GM12864 (cell line): Measurements from ENCODE around the gene NOTCH4.
A peak's percentile ranks its signal among the peaks of the same experiment; 100 is the strongest.

Experiments used
- DNase-seq: peaks from one replicate; pipeline ENCODE4 v3.0.0-alpha.2; 2011; ENCODE audit warnings: low read depth
- H3K4me3 ChIP-seq: 2 replicates; pipeline ENCODE4 v1.5.1; 2011; ENCODE audit warnings: mild to moderate bottlenecking, low read depth, low read length, control low read depth
- TF ChIP-seq, protein P1 (sequence below): IDR thresholded peaks from 2 replicates; pipeline ENCODE4 v1.5.1; 2011; ENCODE audit warnings: low read depth, mild to moderate bottlenecking, moderate library complexity, low read length, control low read depth, inconsistent platforms; ENCODE audit errors: missing control alignments

NOTCH4 gene

DNA sequence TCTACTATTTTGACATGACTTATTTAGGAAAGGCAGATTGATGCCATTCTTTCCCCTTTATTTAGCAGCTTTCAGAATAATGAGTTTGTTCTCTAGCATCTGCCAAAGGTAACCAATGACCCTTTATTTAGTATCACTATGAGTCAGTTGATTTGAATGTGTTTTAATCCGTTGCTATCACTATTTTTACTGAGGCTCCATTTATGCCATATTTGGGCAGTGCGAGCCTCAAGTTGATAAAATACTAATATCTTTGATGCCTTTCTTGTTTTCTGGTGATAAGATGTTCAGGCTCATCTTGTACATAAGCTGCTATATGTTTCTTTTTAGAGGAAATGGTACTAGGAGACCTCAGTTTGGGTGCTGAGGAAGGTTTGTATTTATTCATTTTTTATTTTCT, 15.6 kb upstream of the NOTCH4 start:
- TF ChIP-seq, protein P1, sequence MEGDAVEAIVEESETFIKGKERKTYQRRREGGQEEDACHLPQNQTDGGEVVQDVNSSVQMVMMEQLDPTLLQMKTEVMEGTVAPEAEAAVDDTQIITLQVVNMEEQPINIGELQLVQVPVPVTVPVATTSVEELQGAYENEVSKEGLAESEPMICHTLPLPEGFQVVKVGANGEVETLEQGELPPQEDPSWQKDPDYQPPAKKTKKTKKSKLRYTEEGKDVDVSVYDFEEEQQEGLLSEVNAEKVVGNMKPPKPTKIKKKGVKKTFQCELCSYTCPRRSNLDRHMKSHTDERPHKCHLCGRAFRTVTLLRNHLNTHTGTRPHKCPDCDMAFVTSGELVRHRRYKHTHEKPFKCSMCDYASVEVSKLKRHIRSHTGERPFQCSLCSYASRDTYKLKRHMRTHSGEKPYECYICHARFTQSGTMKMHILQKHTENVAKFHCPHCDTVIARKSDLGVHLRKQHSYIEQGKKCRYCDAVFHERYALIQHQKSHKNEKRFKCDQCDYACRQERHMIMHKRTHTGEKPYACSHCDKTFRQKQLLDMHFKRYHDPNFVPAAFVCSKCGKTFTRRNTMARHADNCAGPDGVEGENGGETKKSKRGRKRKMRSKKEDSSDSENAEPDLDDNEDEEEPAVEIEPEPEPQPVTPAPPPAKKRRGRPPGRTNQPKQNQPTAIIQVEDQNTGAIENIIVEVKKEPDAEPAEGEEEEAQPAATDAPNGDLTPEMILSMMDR: no peak
- no peak for DNase-seq

DNA sequence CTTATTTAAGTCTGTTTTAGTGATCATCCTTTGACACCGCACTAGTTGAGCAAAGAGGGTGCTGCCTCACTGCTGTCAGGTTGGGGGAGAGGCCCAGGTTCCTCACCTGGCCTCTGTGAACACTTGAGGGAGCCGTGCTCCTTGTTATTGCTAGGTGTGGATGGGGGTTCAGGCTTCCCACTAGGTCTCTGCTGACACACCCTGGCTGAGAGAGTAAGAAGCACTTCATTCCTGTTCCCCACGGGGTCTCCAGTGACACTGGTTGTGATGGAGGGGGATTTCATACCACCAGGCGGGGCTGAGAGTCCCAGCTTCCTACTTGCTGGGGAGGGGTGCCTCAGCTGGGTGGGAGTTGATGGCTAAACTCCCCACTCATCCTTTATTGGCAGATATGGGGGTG, 11.1 kb upstream of the NOTCH4 start:
- DNase-seq: no peak
- TF ChIP-seq, protein P1: peak; percentile 26
- no peak overlapping the region for H3K4me3 ChIP-seq

More for the DNA sequence above, 15.6 kb upstream of the NOTCH4 start:
- no peak overlapping the region for H3K4me3 ChIP-seq

DNA sequence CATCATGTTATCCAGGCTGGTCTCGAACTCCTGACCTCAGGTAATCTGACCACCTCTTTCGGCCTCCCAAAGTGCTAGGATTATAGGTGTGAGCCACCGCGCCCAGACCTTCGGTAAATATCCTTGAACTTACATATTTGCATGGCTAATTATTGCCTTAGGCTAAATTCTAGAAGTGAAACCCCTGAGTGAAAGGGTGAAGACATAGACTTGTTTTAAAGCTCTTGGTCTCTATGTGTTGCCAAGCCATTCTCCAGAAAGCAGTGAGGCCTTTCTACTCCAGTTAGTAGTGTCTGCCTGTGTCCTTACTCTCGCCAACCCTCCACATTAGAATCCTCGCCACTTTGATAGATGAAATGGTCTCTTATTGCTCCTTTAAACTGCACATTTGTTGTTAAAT, 2.6 kb upstream of the NOTCH4 start:
- DNase-seq: peak; percentile 61
- H3K4me3 ChIP-seq: no peak overlapping the region
- TF ChIP-seq, protein P1: no peak

DNA sequence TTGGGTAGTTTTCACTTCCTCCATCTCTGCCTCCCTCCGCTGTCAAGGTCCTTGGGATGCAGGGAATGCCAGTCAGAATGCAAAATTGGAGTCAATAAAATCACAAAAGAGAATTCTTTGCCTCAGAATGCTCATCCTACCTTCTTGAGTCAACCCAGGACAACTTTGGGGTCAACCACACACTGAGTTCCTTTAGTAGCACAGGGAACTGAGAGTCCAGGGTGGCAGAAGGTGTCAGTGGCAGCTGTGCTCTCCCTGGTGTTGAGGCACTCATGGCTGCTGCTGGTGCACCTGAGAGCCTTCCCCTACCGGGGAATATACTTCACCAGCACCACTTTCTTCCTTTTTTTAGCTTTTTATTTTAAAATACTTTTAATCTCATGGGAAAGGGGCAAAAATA, 829 bp upstream of the NOTCH4 start:
- H3K4me3 ChIP-seq: no peak overlapping the region
- peak; percentile 39 for DNase-seq
- TF ChIP-seq, protein P1: no peak

DNA sequence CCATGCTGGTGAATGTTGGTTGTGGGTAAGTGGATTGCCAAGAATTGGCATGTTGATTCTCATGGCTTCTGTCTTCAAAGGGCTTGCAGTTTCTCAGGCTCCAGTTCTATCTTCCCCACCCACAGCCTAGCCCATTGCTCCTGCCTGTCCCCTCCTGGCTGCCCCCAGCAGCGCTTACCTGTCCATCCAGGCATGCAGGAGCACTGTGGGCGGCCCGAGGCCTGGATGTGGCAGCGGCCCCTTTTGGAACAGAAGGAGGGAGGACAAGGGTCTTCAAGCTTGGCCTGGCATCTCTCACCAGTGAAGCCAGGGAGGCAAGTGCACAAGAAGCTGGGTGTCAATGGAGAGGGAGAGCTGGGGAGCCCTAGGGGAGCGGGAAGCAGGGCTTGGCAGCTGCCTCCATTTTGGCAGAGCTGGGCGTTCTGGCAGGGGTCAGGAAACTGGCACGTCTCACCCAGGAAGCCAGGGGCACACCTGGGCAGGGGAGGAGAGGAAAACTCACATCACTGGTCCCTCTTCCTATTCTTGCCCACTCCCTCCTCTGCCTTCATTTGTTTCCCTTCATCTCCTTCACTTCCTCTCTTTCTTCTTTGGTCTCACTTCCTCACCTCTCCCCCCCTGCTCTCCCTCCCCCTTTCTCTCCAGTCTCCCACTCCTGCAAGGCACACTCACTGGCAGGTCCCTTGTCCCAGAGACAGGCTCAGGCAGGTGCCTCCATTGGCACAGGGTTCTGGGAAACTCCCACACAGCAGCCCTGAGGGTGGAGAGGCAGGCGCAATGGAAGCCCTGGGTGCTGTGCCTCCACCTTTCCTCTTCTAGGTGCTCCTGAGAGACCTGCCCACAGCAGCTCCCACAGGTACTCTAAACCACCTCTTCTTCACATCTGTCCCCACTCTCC, 1.3 kb downstream of the NOTCH4 start:
- TF ChIP-seq, protein P1: no peak
- no peak for DNase-seq
- no peak overlapping the region for H3K4me3 ChIP-seq

DNA sequence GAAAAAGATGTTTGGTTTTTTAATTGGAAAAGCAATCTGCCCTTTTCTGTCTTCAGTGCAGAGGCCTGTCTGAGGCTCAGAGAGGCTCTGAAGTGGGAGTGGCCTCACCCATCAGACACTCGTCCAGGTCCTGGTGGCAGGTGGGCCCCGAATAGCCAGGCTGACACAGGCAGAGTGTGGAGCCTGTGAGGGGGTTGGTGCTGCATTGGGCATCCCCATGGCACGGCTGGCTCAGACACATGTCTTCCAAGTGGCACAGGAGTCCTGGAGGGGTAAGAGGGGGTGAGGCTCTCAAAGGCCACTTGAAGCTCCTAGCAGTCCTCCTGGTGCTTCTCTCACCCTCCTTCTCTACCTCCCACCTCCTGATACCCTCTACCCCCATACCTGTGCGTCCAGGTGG, 3.8 kb downstream of the NOTCH4 start:
- TF ChIP-seq, protein P1: no peak
- no peak for DNase-seq
- H3K4me3 ChIP-seq: no peak overlapping the region

DNA sequence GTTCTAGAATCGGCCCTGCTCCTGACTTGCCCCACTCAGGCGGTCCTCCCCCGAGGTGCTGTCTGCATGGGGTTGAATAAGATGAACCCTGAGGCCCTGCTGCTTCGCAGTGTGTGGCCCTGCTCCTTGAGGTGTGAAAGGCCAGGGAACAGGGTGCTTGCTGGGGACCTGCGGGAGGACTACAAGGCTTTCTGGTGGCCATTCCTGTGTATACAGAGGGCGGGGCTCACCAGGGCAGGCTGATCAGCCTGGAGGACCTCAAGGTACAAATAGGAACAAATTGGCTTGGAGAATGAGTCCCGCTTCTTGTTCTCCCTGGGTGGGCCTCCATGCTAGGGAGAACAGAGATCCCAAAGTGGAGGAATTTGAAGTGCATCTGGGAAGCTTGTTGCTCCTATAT, 5.7 kb downstream of the NOTCH4 start:
- TF ChIP-seq, protein P1: no peak
- DNase-seq: no peak
- no peak overlapping the region for H3K4me3 ChIP-seq
